ENCODE results near the gene THAP11. TPM values are rescaled to one million over a fixed set of nuclear protein-coding genes. Genes with fewer than 3 reads are reported as not detected.
"Not testable (repeated sequence)": the region's sequence is repeated elsewhere in the genome, so short reads cannot be mapped to it uniquely, and the experiment has no call there.

Gene THAP11
- polyA plus RNA-seq, 1 donor = 26.1 TPM

GRCh38 chr16:67860589-67861398 lies 18.7 kb downstream of the THAP11 start:
- DNase-seq = no peak

GRCh38 chr16:67861877-67862276 lies 19.8 kb downstream of the THAP11 start:
- no peak for DNase-seq

- DNase-seq = no peak
These were observed 20.8 kb downstream of the THAP11 start for GRCh38 chr16:67862623-67863583.

GRCh38 chr16:67864044-67864443 lies 21.9 kb downstream of the THAP11 start:
- DNase-seq = not testable (repeated sequence)

- no peak for DNase-seq
These were observed 22.5 kb downstream of the THAP11 start for GRCh38 chr16:67864594-67864993.

- no peak for DNase-seq
These were observed 23.2 kb downstream of the THAP11 start for GRCh38 chr16:67865318-67865717.

- no peak for DNase-seq
These were observed 26.2 kb downstream of the THAP11 start for GRCh38 chr16:67868290-67868689.

- no peak for DNase-seq
These were observed 27.5 kb downstream of the THAP11 start for GRCh38 chr16:67869653-67870052.

GRCh38 chr16:67871256-67871655 lies 29.1 kb downstream of the THAP11 start:
- DNase-seq = no peak

GRCh38 chr16:67872131-67872630 lies 30.1 kb downstream of the THAP11 start:
- no peak for DNase-seq

GRCh38 chr16:67872631-67873434 lies 30.7 kb downstream of the THAP11 start, which contains the start of gene EDC4:
TSS of gene EDC4 (plus strand) at chr16:67873052. CDS start at chr16:67873262, 210 bp downstream.
- no peak for DNase-seq

- no peak for DNase-seq
These were observed 31.6 kb downstream of the THAP11 start for GRCh38 chr16:67873435-67874370.

- no peak for DNase-seq
These were observed 32.3 kb downstream of the THAP11 start for GRCh38 chr16:67874372-67874771.

GRCh38 chr16:67877064-67877463 lies 34.9 kb downstream of the THAP11 start:
- no peak for DNase-seq

GRCh38 chr16:67878232-67878631 lies 36.1 kb downstream of the THAP11 start:
- no peak for DNase-seq

GRCh38 chr16:67878846-67879245 lies 36.7 kb downstream of the THAP11 start:
- no peak for DNase-seq

GRCh38 chr16:67879462-67879861 lies 37.3 kb downstream of the THAP11 start:
- DNase-seq = no peak

GRCh38 chr16:67879936-67880335 lies 37.8 kb downstream of the THAP11 start:
- no peak for DNase-seq

- no peak for DNase-seq
These were observed 38.5 kb downstream of the THAP11 start for GRCh38 chr16:67880584-67880983.

- no peak for DNase-seq
These were observed 39.6 kb downstream of the THAP11 start for GRCh38 chr16:67881621-67882161.

All from left kidney (tissue), 2 donors.